A673 (cell line): Measurements from ENCODE around the gene LRRC25. TPM values are rescaled to one million over a fixed set of nuclear protein-coding genes. Genes with fewer than 3 reads are reported as not detected.

Experiments
- BruUV-seq: library from RNA; stranded (reverse); fragments of 400-500 nt; replicated peaks from 2 replicates; lab custom pipeline; 2021; lab: Mats Ljungman, UMichigan
- CTCF ChIA-PET: fragments of 300-600 bp; sonication (Branson Sonifier 250); formaldehyde crosslinking; loops from one replicate; lab custom pipeline; 2022; ENCODE audit warnings: antibody characterized with exemption; lab: Charles Lee
- POLR2A ChIA-PET: fragments of 300-600 bp; sonication (Branson Sonifier 250); formaldehyde crosslinking; loops from one replicate; lab custom pipeline; 2022; ENCODE audit warnings: antibody characterized with exemption; ENCODE audit not compliant: low non-redundant PET; lab: Charles Lee
- DNase-seq: peaks from one replicate; pipeline ENCODE4 v3.0.0-alpha.2; 2015; ENCODE audit warnings: low spot score
- H3K27ac ChIP-seq: fragments of 200-600 bp; sonication (generic); 2 replicates; pipeline ENCODE4 v1.5.1; 2016; ENCODE audit warnings: mixed run types, low read depth, mild to moderate bottlenecking, mixed read lengths, antibody characterized with exemption, low read length; ENCODE audit not compliant: poor library complexity, severe bottlenecking
- H3K27me3 ChIP-seq: fragments of 200-600 bp; sonication (generic); replicated peaks from 2 replicates; pipeline ENCODE4 v1.6.1; 2017; ENCODE audit warnings: mixed run types, low read depth, mild to moderate bottlenecking, mixed read lengths, antibody characterized with exemption, low read length; ENCODE audit not compliant: insufficient read depth, poor library complexity
- H3K36me3 ChIP-seq: fragments of 200-600 bp; sonication (generic); 2 replicates; pipeline ENCODE4 v1.6.1; 2016; ENCODE audit warnings: mixed run types, mild to moderate bottlenecking, mixed read lengths, antibody characterized with exemption, low read length; ENCODE audit not compliant: insufficient read depth, poor library complexity, severe bottlenecking
- H3K4me1 ChIP-seq: fragments of 200-600 bp; sonication (generic); 2 replicates; pipeline ENCODE4 v1.6.1; 2017; ENCODE audit warnings: mixed run types, mild to moderate bottlenecking, mixed read lengths, antibody characterized with exemption, low read length; ENCODE audit not compliant: insufficient read depth, poor library complexity, severe bottlenecking
- H3K4me3 ChIP-seq: fragments of 200-600 bp; sonication (generic); 2 replicates; pipeline ENCODE4 v1.5.1; 2016; ENCODE audit warnings: low read depth, mixed run types, mild to moderate bottlenecking, mixed read lengths, low read length; ENCODE audit not compliant: poor library complexity, severe bottlenecking
- H3K9me3 ChIP-seq: fragments of 200-600 bp; sonication (generic); 2 replicates; pipeline ENCODE4 v1.6.1; 2016; ENCODE audit warnings: mixed run types, low read depth, mild to moderate bottlenecking, mixed read lengths, antibody characterized with exemption, low read length; ENCODE audit not compliant: poor library complexity, severe bottlenecking
- EZH2 ChIP-seq: fragments of 200-600 bp; sonication (generic); IDR thresholded peaks from 2 replicates; pipeline ENCODE4 v1.6.1; 2017; ENCODE audit warnings: borderline replicate concordance, low read depth, mild to moderate bottlenecking, mixed read lengths, antibody characterized with exemption, low read length; ENCODE audit not compliant: poor library complexity, severe bottlenecking
- intact Hi-C: fragments of 100-400 bp; cut with micrococcal nuclease; formaldehyde crosslinking; loops from one replicate; pipeline ENCODE4 v1.10.0; 2022; ENCODE audit not compliant: unreplicated experiment
- total RNA-seq: library from RNA; stranded (reverse); gene quantifications from 2 replicates; pipeline ENCODE4 v1.2.3, GENCODE V29; 2021
- TF ChIP-seq, protein P1 (sequence below): fragments of 300-800, 200-600 bp; sonication (generic); conservative IDR thresholded peaks from 2 replicates; pipeline ENCODE4 v1.5.1; 2017; ENCODE audit warnings: low read depth, mild to moderate bottlenecking, antibody characterized with exemption, low read length, moderate library complexity, mixed read lengths

LRRC25 gene
- total RNA-seq, 1 experiment from 2014 or later = not detected

DNA sequence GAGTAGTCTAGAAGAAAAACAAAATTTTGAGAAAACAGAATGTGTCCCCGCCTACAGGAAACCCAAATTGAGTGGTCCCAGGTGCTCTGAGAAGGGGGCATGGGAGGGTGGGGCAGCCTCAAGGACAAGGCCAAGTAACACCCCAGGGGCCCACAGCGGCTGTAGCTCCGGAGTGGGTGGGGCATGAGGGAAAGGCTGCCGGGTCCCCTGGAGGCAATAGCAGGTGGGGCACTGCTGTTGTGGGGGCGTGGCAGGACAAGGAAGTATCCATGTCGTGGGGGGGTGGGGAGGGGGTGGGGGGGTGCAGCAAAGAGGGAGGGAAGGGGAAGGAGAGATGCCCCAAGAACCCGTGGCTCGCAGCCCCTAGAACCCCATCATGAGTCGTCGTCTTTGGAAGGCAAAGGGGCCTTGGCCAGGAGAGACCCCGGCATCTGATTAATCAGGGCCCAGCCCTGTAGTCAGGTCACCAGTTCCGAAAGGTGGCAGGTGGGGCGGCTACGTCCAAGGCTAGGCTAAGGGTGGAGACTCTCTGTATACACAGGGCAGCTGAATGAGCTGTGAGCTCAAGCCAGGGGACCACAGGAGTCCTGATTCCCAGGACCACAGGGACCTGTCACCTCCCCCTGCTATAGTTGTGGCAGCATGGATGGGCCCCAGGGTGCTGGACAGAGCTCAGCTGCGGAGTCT lies 48.0 kb upstream of the LRRC25 start:
- ChIA-PET CTCF (interaction anchor here (0.5 kb wide), 1 partner anchor 8 kb away, joined by 6 read pairs; no protein-coding TSS in a partner anchor), POLR2A (interaction anchor here (0.6 kb wide), 1 partner anchor 16 kb away, joined by 3 read pairs; no protein-coding TSS in a partner anchor)
- H3K36me3 ChIP-seq = peaks cover 20% of the 10 kb centered on the region

DNA sequence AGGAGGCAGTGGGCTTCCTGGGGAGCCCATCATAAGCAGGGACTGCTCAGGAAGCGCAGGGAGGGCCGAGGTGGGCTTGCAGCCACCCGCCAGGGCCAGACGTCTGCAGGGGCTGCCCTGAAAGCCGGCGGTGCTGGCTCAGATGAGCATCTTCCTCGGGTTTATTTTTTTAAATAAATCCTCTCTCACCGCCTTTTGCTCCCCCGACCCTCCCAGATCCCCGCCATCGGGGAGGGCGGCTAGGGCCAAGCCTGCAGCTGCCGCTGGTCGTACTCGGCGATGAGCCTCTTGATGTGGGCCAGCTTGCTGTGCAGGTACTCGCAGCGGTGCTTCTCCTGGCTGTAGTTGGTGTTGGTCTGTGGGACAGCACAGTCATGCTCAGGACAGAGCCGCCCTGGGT lies 47.1 kb upstream of the LRRC25 start:
- POLR2A ChIA-PET = no interaction called here

More for the DNA sequence above, 48.0 kb upstream of the LRRC25 start:
- H3K27me3 ChIP-seq = no peaks in the 10 kb centered on the region
- no TSS peak for BruUV-seq
- no peak overlapping the region for H3K27ac ChIP-seq
- no peak for DNase-seq
- intact Hi-C loops = no loop called here
- no peaks in the 10 kb centered on the region for H3K4me1 ChIP-seq
- no peaks in the 10 kb centered on the region for H3K9me3 ChIP-seq
- TF ChIP-seq, protein P1, sequence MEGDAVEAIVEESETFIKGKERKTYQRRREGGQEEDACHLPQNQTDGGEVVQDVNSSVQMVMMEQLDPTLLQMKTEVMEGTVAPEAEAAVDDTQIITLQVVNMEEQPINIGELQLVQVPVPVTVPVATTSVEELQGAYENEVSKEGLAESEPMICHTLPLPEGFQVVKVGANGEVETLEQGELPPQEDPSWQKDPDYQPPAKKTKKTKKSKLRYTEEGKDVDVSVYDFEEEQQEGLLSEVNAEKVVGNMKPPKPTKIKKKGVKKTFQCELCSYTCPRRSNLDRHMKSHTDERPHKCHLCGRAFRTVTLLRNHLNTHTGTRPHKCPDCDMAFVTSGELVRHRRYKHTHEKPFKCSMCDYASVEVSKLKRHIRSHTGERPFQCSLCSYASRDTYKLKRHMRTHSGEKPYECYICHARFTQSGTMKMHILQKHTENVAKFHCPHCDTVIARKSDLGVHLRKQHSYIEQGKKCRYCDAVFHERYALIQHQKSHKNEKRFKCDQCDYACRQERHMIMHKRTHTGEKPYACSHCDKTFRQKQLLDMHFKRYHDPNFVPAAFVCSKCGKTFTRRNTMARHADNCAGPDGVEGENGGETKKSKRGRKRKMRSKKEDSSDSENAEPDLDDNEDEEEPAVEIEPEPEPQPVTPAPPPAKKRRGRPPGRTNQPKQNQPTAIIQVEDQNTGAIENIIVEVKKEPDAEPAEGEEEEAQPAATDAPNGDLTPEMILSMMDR = no peak
- no peak for TF ChIP-seq EZH2
- no peak overlapping the region for H3K4me3 ChIP-seq

DNA sequence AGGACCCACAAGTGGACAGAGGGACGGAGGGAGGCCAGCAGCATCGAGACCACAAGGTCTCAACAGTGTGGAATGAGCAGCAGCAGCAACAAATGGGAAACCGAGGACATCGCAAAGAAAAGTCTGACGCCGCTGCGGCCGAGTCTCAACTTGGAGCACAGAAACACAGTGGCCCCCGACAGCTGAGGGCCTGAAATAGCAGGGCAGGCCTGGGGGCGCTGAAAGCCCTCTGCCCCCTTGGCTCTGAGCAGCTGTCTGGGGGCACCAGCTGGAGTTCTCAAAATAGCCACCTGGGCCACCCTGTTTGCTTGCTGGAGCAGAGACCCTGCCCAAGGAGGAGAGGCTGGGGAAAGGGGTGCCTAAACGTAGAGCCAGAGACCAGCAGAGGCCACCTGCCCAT lies 46.4 kb upstream of the LRRC25 start:
- intact Hi-C loops = no loop called here
- H3K27me3 ChIP-seq = no peaks in the 10 kb centered on the region
- CTCF ChIA-PET = no interaction called here
- H3K4me1 ChIP-seq = peaks cover 8% of the 10 kb centered on the region
- no peak for TF ChIP-seq EZH2
- TF ChIP-seq, protein P1 = no peak
- no peak overlapping the region for H3K27ac ChIP-seq
- peaks cover 9% of the 10 kb centered on the region for H3K36me3 ChIP-seq
- no peak overlapping the region for H3K4me3 ChIP-seq
- no TSS peak for BruUV-seq
- no peaks in the 10 kb centered on the region for H3K9me3 ChIP-seq
- POLR2A ChIA-PET = no interaction called here
- no peak for DNase-seq

More for the DNA sequence above, 47.1 kb upstream of the LRRC25 start:
- CTCF ChIA-PET = no interaction called here
- TF ChIP-seq, protein P1 = no peak
- no peak for TF ChIP-seq EZH2
- no peaks in the 10 kb centered on the region for H3K27me3 ChIP-seq
- no peak for DNase-seq
- no TSS peak for BruUV-seq
- H3K27ac ChIP-seq = no peak overlapping the region
- intact Hi-C loops = no loop called here
- no peak overlapping the region for H3K4me3 ChIP-seq
- peaks cover 4% of the 10 kb centered on the region for H3K4me1 ChIP-seq
- H3K9me3 ChIP-seq = no peaks in the 10 kb centered on the region
- peaks cover 14% of the 10 kb centered on the region for H3K36me3 ChIP-seq
